H1 (cell line): Measurements from ENCODE around the gene EGFLAM. TPM values are rescaled to one million over a fixed set of nuclear protein-coding genes. Genes with fewer than 3 reads are reported as not detected.

Source experiments
- CTCF ChIA-PET: fragments of 300-600 bp; sonication (Branson Sonifier 250); formaldehyde crosslinking; loops from one replicate; lab custom pipeline; 2021; ENCODE audit not compliant: partially characterized antibody; lab: Charles Lee
- POLR2A ChIA-PET: fragments of 300-600 bp; sonication (Branson Sonifier 250); formaldehyde crosslinking; loops from one replicate; lab custom pipeline; 2021; ENCODE audit warnings: inconsistent platforms; ENCODE audit not compliant: partially characterized antibody; lab: Charles Lee
- DNase-seq, 2 experiments: peaks; one replicate each; pipeline versions ENCODE4 v3.0.0 to v3.0.0-alpha.2; 2010 to 2022; ENCODE audit warnings: low spot score in 2 of 2, low read depth in 1 of 2, mixed read lengths in 1 of 2
- FAIRE-seq: peaks from 2 replicates; lab custom pipeline; 2011; peaks lifted over from hg19 to GRCh38; lab: Jason Lieb, UNC
- H2AFZ ChIP-seq: 2 replicates; pipeline ENCODE4 v1.8.1; 2012; ENCODE audit warnings: low read length, inconsistent platforms
- H2AK5ac ChIP-seq: 2 replicates; pipeline ENCODE4 v1.6.1; 2013; ENCODE audit warnings: low read depth, low read length
- H2BK120ac ChIP-seq: replicated peaks from 2 replicates; pipeline ENCODE3; 2013; ENCODE audit warnings: low read depth, low read length, inconsistent platforms
- H2BK12ac ChIP-seq: 2 replicates; pipeline ENCODE4 v1.6.1; 2013; ENCODE audit warnings: low read depth, low read length
- H2BK15ac ChIP-seq: 2 replicates; pipeline ENCODE4 v1.6.1; 2013; ENCODE audit warnings: low read length
- H2BK20ac ChIP-seq: 2 replicates; pipeline ENCODE4 v1.6.1; 2013; ENCODE audit warnings: low read length
- H2BK5ac ChIP-seq: 2 replicates; pipeline ENCODE4 v1.6.1; 2013; ENCODE audit warnings: low read depth, low read length
- H3K14ac ChIP-seq: 2 replicates; pipeline ENCODE4 v1.6.1; 2013; ENCODE audit warnings: inconsistent platforms; ENCODE audit not compliant: insufficient read length
- H3K18ac ChIP-seq: 2 replicates; pipeline ENCODE4 v1.6.1; 2013; ENCODE audit warnings: low read length; ENCODE audit errors: extremely low read depth
- H3K23ac ChIP-seq: 2 replicates; pipeline ENCODE4 v1.6.1; 2013; ENCODE audit warnings: inconsistent platforms; ENCODE audit not compliant: insufficient read length
- H3K23me2 ChIP-seq: 2 replicates; pipeline ENCODE4 v1.6.1; 2013; ENCODE audit warnings: low read depth, low read length
- H3K27ac ChIP-seq: 2 replicates; pipeline ENCODE4 v1.6.1; 2011; ENCODE audit warnings: low read depth, low read length, inconsistent platforms
- H3K27me3 ChIP-seq, 4 experiments: replicated peaks in 1 of 4; 1 replicate in 1 of 4; 2 replicates in 3 of 4; pipeline versions ENCODE4 v1.6.1 to v1.8.1; 2011 to 2013; ENCODE audit warnings: low read length in 3 of 4, mild to moderate bottlenecking in 3 of 4, inconsistent platforms in 2 of 4, mixed read lengths in 2 of 4, moderate library complexity in 1 of 4; ENCODE audit not compliant: control insufficient read depth in 3 of 4, insufficient read depth in 3 of 4; ENCODE audit errors: extremely low read depth in 1 of 4
- H3K36me3 ChIP-seq, 4 experiments: 2 replicates each; pipeline versions ENCODE4 v1.6.1 to v1.8.1; 2011 to 2013; ENCODE audit warnings: mild to moderate bottlenecking in 4 of 4, low read length in 3 of 4, moderate library complexity in 2 of 4, control low read depth in 1 of 4, inconsistent platforms in 1 of 4; ENCODE audit not compliant: insufficient read depth in 4 of 4, control insufficient read depth in 2 of 4
- H3K4ac ChIP-seq: replicated peaks from 2 replicates; pipeline ENCODE3; 2013; ENCODE audit warnings: low read length, low read depth, mixed read lengths, inconsistent platforms; ENCODE audit not compliant: insufficient read length
- H3K4me1 ChIP-seq, 4 experiments: replicated peaks in 1 of 4; 1 replicate in 1 of 4; 2 replicates in 3 of 4; pipeline versions ENCODE4 v1.6.1 to v1.8.1; 2011 to 2013; ENCODE audit warnings: low read length in 3 of 4, inconsistent platforms in 2 of 4, mixed read lengths in 1 of 4; ENCODE audit not compliant: insufficient read depth in 4 of 4, control insufficient read depth in 3 of 4
- H3K4me2 ChIP-seq, 2 experiments: 2 replicates each; pipeline versions ENCODE4 v1.6.1 to v1.8.1; 2011 to 2013; ENCODE audit warnings: low read depth in 2 of 2, low read length in 2 of 2, control low read depth in 1 of 2, inconsistent platforms in 1 of 2, mild to moderate bottlenecking in 1 of 2; ENCODE audit not compliant: insufficient read depth in 1 of 2
- H3K4me3 ChIP-seq, 4 experiments: fragments of 200-600, 300-600 bp in 1 of 4; sonication (generic), shearing (Covaris generic), sonication (Bioruptor Twin) in 1 of 4; 2 replicates each; pipeline versions ENCODE4 v1.5.1 to v1.8.1; 2011 to 2016; ENCODE audit warnings: low read length in 4 of 4, low read depth in 3 of 4, control low read depth in 2 of 4, inconsistent platforms in 2 of 4, mild to moderate bottlenecking in 2 of 4, mixed read lengths in 1 of 4, moderate library complexity in 1 of 4; ENCODE audit not compliant: insufficient read depth in 2 of 4; ENCODE audit errors: extremely low read depth in 1 of 4
- H3K56ac ChIP-seq: replicated peaks from 2 replicates; pipeline ENCODE3; 2013; ENCODE audit warnings: low read depth, mild to moderate bottlenecking, mixed read lengths, low read length, inconsistent platforms; ENCODE audit not compliant: insufficient read length
- H3K79me1 ChIP-seq: 2 replicates; pipeline ENCODE4 v1.6.1; 2013; ENCODE audit warnings: low read depth, low read length, control low read depth
- H3K79me2 ChIP-seq, 2 experiments: 2 replicates each; pipeline versions ENCODE4 v1.6.1 to v1.8.1; 2012 to 2013; ENCODE audit warnings: low read length in 2 of 2, mild to moderate bottlenecking in 2 of 2, inconsistent platforms in 1 of 2; ENCODE audit not compliant: insufficient read depth in 2 of 2, control insufficient read depth in 1 of 2
- H3K9ac ChIP-seq, 4 experiments: replicated peaks in 1 of 4; 1 replicate in 1 of 4; 2 replicates in 3 of 4; pipeline versions ENCODE4 v1.6.1 to v1.8.1; 2011 to 2013; ENCODE audit warnings: low read depth in 3 of 4, low read length in 3 of 4, control low read depth in 2 of 4, mild to moderate bottlenecking in 2 of 4, moderate library complexity in 2 of 4, inconsistent platforms in 1 of 4; ENCODE audit errors: extremely low read depth in 1 of 4
- H3K9me3 ChIP-seq, 2 experiments: 2 replicates each; pipeline versions ENCODE4 v1.6.1 to v1.8.1; 2012 to 2013; ENCODE audit warnings: mild to moderate bottlenecking in 2 of 2, moderate library complexity in 2 of 2, control low read depth in 1 of 2, inconsistent platforms in 1 of 2, low read depth in 1 of 2, low read length in 1 of 2, mixed read lengths in 1 of 2; ENCODE audit not compliant: insufficient read depth in 2 of 2
- H4K20me1 ChIP-seq, 2 experiments: replicated peaks in 1 of 2; 2 replicates each; pipeline versions ENCODE3 to v1.8.1; 2011 to 2013; ENCODE audit warnings: inconsistent platforms in 2 of 2, low read length in 2 of 2, mild to moderate bottlenecking in 1 of 2; ENCODE audit not compliant: insufficient read depth in 2 of 2, control insufficient read depth in 1 of 2
- H4K5ac ChIP-seq: 2 replicates; pipeline ENCODE4 v1.6.1; 2013; ENCODE audit warnings: low read length, low read depth, mixed read lengths, inconsistent platforms; ENCODE audit not compliant: insufficient read length
- H4K8ac ChIP-seq: 2 replicates; pipeline ENCODE4 v1.8.0; 2013; ENCODE audit warnings: mild to moderate bottlenecking, moderate library complexity, low read length, inconsistent platforms; ENCODE audit not compliant: insufficient read depth; ENCODE audit errors: extremely low read depth
- H4K91ac ChIP-seq: replicated peaks from 2 replicates; pipeline ENCODE3; 2013; ENCODE audit warnings: low read length, mixed read lengths, inconsistent platforms; ENCODE audit not compliant: insufficient read length
- BACH1 ChIP-seq: IDR thresholded peaks from 2 replicates; pipeline ENCODE4 v1.6.1; 2012; ENCODE audit warnings: low read length, improper control_type of control experiment
- CBX5 ChIP-seq: fragments of 300-800, 300-1000 bp; sonication (generic); IDR thresholded peaks from 2 replicates; pipeline ENCODE4 v1.7.1; 2016; ENCODE audit warnings: antibody characterized with exemption, low read length, low read depth
- CHD2 ChIP-seq: IDR thresholded peaks from 2 replicates; pipeline ENCODE4 v1.6.1; 2012; ENCODE audit warnings: low read length, improper control_type of control experiment
- CREB1 ChIP-seq: IDR thresholded peaks from 2 replicates; pipeline ENCODE4 v1.6.1; 2012; ENCODE audit warnings: inconsistent platforms
- KDM1A ChIP-seq: fragments of 200-600, 300-600 bp; sonication (generic); IDR thresholded peaks from 2 replicates; pipeline ENCODE4 v1.7.1; 2016; ENCODE audit warnings: mild to moderate bottlenecking, low read length, borderline replicate concordance
- PHF8 ChIP-seq: fragments of 200-600 bp; sonication (generic); conservative IDR thresholded peaks from 2 replicates; pipeline ENCODE4 v1.7.1; 2012; ENCODE audit warnings: low read depth, mild to moderate bottlenecking, inconsistent platforms, low read length, moderate library complexity
- RAD21 ChIP-seq, 2 experiments: IDR thresholded peaks in 1 of 2; conservative IDR thresholded peaks in 1 of 2; 2 replicates each; pipeline ENCODE4 v1.6.1; 2011; ENCODE audit warnings: low read depth in 2 of 2, low read length in 2 of 2, improper control_type of control experiment in 1 of 2, inconsistent platforms in 1 of 2, mild to moderate bottlenecking in 1 of 2, moderate library complexity in 1 of 2
- SIRT6 ChIP-seq: IDR thresholded peaks from one replicate; pipeline ENCODE4 v1.7.1; 2012; ENCODE audit warnings: low read length, inconsistent platforms
- YY1 ChIP-seq: IDR thresholded peaks from 2 replicates; pipeline ENCODE4 v1.6.1; 2011; ENCODE audit warnings: low read depth, mild to moderate bottlenecking, low read length
- WGBS, 2 experiments: shearing (Covaris generic) in 1 of 2; methylation state at CpG; one replicate each; pipeline versions ENCODE4 v1.1.6 to v1.1.7; 2013 to 2015; ENCODE audit warnings: low lambda C conversion rate in 2 of 2, mixed read lengths in 2 of 2, inconsistent platforms in 1 of 2, low coverage in 1 of 2, missing lambda C conversion rate in 1 of 2; ENCODE audit not compliant: insufficient replicate concordance in 2 of 2, insufficient coverage in 1 of 2, insufficient read length in 1 of 2; ENCODE audit errors: extremely low coverage in 1 of 2, missing lambda C conversion rate in 1 of 2; 5-methylcytosine and 5-hydroxymethylcytosine counted together
- polyA plus RNA-seq, 7 experiments: library from polyadenylated mRNA; depleted of rRNA in 3 of 7; stranded (reverse) in 5 of 7; unstranded in 2 of 7; fragments of >200 nt in 5 of 7; fragments of 200-250 nt in 2 of 7; gene quantifications; 1 replicate in 5 of 7; 2 replicates in 1 of 7; 4 replicates in 1 of 7; pipeline versions ENCODE4 v1.2.1 to v1.2.3, GENCODE V29; 2011 to 2013; ENCODE audit warnings: missing spikeins in 2 of 7, mixed read lengths in 2 of 7
- total RNA-seq: library from RNA; stranded (reverse); fragmentation: NEBNext Ultra II Directional; extraction: Animal tissue kit (Norgen Biotek cat#: 25700); gene quantifications from 2 replicates; pipeline ENCODE4 v1.2.1, GENCODE V29; 2021

The EGFLAM gene
- total and polyA plus RNA-seq, 2 of the 8 experiments (the other 6 are each of a cell fraction or from before 2014, with no cell fraction given), result 0.20 to 0.24 TPM

- no peak overlapping the region for H3K4ac ChIP-seq
- H3K4me3 ChIP-seq, result no peak overlapping the region
- H2BK20ac ChIP-seq, result no peak overlapping the region
- no peaks in the 10 kb centered on the region for H4K20me1 ChIP-seq
- no peaks in the 10 kb centered on the region for H3K9me3 ChIP-seq
- no peaks in the 10 kb centered on the region; the same call in 1 of the 2 replicates for H3K23me2 ChIP-seq
- no peak for DNase-seq
- H3K14ac ChIP-seq, result no peak overlapping the region
- no peaks in the 10 kb centered on the region for H3K79me2 ChIP-seq
- no peak for FAIRE-seq
- no peak overlapping the region for H4K91ac ChIP-seq
- H3K4me1 ChIP-seq, result no peaks in the 10 kb centered on the region
- no peak overlapping the region for H3K18ac ChIP-seq
- no peak overlapping the region for H3K9ac ChIP-seq
- no peak overlapping the region for H2BK12ac ChIP-seq
- peaks cover 0 to 1% (median 0%) of the 10 kb centered on the region in 4 experiments; a peak in 1 of 7 replicates for H3K27me3 ChIP-seq
- no peak overlapping the region for H2BK5ac ChIP-seq
- WGBS, 2 experiments, result 96% methylated on average over 11 of the region's 11 CpGs; no CpG with 5 or more reads in 1 of the 2 experiments
- H2AK5ac ChIP-seq, result no peak overlapping the region
- no peaks in the 10 kb centered on the region for H3K36me3 ChIP-seq
- H2BK120ac ChIP-seq, result no peak overlapping the region
- no peak overlapping the region for H4K8ac ChIP-seq
- no peak overlapping the region for H3K23ac ChIP-seq
- no peak overlapping the region for H3K27ac ChIP-seq
- no peak overlapping the region for H3K4me2 ChIP-seq
- H3K56ac ChIP-seq, result no peak overlapping the region
- H2BK15ac ChIP-seq, result no peak overlapping the region
- no peak overlapping the region for H4K5ac ChIP-seq
- no peak for TF ChIP-seq CBX5
- TF ChIP-seq CHD2, result no peak
- no peak for TF ChIP-seq KDM1A
- TF ChIP-seq RAD21 (IDR thresholded peaks at IDR 0.05 in 1 of 2, conservative IDR thresholded peaks at IDR 0.05 in 1 of 2; ENCODE audit: low read depth in 2 of 2, low read length in 2 of 2), result no peak
- TF ChIP-seq SIRT6, result no peak
- no peak for TF ChIP-seq PHF8
- no peak for TF ChIP-seq YY1
- no peak for TF ChIP-seq CREB1
- TF ChIP-seq BACH1, result no peak
- CTCF ChIA-PET, result interaction anchor here (1.0 to 1.1 kb wide), 2 partner anchors 79 to 475 kb away, joined by 3 read pairs; no protein-coding TSS in a partner anchor
- peak overlapping the region; percentile 29; the same call in 1 of the 2 replicates for H2AFZ ChIP-seq
- no peaks in the 10 kb centered on the region for H3K79me1 ChIP-seq
- POLR2A ChIA-PET, result no interaction called here
Observed at GRCh38 chr5:38338455-38338854, 80.1 kb downstream of the EGFLAM start.
